HuH-7 (cell line): Measurements from ENCODE around the gene KIF26B.

Source experiments
- DNase-seq: peaks from one replicate; pipeline ENCODE4 v3.0.0; 2011; ENCODE audit warnings: low spot score

KIF26B gene

DNA sequence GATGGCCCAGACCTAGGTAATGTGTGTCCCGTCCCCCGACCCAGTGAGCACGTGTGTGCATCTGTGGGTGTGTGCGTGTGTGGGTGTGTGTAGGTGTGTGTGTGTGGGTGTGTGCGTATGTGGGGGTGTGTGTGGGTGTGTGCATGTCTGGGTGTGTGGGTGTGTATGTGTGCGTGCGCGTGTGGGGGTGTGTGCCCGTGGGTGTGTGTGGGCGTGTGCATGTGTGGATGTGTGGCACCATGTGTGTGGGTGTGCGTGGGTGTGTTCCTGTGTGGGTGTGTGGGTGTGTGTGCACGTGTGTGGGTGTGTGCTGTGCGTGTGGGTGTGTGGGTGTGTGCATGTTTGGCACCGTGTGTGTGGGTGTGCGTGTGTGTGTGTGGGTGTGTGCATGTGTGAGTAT lies 309.5 kb downstream of the KIF26B start:
- no peak for DNase-seq

- DNase-seq, result no peak
Measured at GRCh38 chr1:245465666-245466065, 310.9 kb downstream of the KIF26B start.

DNA sequence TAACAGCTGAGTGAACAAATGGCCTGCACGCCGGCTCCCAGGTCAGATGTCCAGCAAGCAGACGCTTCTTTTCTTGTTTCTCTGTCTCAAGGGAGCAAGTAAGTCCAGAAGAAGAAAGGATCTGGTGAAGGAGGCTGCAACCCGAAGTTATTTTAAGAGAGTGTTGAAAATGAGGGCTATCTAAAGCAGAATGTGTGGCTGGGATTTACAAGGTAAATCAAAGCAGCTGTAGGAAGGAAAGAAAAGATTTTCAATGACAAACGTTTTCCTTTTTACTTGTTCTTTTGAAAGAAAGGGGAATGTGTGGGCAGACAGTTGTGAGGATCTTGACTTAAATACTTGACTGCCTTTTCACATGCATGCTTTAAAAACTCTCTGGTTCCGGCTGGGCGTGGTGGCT lies 311.5 kb downstream of the KIF26B start:
- DNase-seq, result no peak

DNA sequence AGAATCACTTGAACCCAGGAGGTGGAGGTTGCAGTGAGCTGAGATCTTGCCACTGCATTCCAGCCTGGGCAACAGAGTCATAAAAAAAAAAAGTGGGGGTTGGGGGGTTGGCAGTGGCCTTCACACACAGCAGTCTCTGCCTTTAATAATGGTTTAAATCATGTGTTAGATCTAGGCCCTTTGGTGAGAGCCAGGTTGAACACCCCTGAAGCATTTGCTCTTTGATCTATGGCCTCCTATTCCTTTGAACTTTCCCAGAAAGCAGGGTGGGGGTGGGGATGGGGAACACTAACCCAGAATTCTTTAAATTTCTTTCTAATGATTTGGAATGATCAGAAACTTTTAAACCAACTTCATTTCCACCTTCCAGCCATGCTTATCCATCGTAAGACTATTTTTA lies 313.0 kb downstream of the KIF26B start:
- no peak for DNase-seq

- DNase-seq, result no peak
Measured at GRCh38 chr1:245469006-245469405, 314.2 kb downstream of the KIF26B start.

GRCh38 chr1:245469734-245470133 lies 314.9 kb downstream of the KIF26B start:
- no peak for DNase-seq

DNA sequence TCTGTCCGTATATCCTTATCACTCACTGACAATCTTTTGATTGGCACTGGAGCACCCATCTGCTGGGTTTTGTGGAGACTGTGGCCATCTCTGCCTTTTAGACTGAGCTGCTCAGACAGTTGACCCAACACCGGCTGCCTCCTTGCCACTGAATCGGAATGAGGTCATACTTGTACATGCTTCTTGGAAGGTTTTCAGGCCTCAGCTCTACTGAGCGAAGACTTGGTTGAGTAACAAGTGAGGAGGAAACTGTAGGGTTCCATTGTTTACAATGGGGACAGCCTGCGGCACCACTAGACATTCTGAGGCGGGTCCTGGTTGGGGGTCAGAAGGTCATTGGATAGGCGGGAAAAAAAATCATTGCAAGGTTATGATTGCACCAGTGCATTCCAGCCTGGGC lies 320.3 kb downstream of the KIF26B start:
- no peak for DNase-seq

DNA sequence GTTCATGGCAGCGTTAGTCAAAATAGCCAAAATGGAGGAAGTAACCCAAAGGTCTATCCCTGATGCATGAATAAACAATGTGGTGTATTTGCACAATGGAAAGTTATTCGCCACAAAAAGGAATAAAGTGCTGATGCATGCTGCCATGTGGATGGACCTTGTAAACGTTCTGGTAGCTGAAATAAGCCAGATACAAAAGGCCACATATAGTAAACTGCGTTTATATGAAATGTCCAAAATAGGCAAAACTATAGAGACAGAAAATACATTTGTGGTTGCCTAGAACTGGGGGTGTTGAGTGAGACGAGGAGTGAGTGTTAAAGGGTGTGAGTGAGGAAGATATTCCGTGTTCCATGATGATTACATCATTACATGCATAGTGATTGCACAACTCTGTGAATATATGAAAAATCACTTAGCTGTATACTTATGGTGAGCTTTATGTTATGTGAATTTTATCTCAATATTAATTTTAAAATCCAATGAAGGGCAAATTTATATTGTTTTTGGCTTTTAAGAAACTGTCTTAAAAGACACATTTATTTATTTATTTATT lies 321.3 kb downstream of the KIF26B start:
- no peak for DNase-seq

DNA sequence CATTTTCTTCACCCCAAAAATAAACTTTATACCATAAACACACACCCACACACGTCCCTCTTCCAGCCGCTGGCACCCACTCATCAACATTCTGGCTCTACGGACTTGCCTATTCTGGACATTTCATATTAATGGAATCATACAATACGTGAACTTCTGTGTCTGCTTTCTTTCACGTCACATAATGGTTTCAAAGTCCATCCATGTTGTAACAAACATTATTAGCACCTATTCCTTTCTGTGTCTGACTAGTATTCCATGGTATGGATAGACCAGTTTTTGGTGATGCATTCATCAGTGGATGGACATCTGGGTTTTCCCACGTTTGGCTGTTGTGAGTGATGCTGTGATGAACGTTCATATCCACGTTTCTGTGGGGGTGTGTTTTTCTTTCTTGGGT lies 323.2 kb downstream of the KIF26B start:
- no peak for DNase-seq

DNA sequence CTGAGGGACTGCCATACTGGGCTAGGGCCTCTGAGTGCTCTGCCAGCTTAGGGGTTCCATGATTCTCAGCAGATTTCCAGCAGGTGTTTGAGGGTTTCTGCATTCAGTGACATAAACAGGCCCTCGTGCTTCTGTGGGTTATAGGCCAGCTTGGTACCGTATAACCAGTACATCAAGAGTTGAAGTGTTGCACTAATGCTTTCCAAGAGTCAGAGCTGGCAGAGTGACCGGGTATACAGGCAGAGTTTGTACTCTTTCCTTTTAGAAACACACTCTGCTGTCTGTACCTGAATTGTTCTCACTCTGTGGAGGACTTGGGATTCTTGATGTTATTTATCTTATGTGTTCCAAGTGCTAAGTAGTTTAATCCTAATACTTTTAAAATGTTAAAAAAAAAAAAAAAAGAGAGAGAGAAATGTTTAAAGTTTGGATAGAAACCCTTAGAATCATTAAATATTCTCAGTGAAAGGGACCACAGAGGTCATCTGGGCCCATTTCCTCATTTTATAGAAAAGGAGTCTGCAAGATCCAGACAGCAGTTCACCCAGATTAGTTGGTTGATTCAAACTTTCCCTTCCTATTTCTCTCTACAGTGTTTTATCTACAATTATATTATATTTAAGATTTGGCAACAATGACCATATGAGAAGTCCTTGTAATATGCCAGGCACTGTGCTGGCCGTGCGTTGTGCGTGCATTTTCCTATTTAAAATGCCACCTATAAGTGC lies 325.8 kb downstream of the KIF26B start:
- no peak for DNase-seq

- DNase-seq, result no peak
Measured at GRCh38 chr1:245481261-245481660, 326.5 kb downstream of the KIF26B start.

DNA sequence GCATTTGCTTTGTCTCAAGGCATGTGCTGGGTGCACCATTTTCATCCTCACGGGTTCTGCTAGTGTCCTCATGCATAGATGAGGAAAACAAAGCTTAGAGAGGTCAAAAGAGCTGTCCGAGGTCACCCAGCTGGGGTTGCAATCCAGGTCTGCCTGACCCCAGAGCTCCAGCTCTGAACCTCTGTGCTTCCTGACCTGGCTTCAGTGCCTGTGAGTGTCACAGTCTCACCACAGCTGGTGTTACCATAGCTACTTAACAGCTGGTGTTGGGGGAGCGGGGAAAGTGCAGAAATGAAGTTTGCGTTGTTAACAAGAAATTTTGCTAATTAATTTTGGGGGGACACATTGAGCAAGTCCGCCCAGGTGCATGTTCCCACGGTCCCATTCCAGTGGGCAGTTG lies 328.5 kb downstream of the KIF26B start:
- no peak for DNase-seq

- no peak for DNase-seq
Measured at GRCh38 chr1:245484176-245484575, 329.4 kb downstream of the KIF26B start.

DNA sequence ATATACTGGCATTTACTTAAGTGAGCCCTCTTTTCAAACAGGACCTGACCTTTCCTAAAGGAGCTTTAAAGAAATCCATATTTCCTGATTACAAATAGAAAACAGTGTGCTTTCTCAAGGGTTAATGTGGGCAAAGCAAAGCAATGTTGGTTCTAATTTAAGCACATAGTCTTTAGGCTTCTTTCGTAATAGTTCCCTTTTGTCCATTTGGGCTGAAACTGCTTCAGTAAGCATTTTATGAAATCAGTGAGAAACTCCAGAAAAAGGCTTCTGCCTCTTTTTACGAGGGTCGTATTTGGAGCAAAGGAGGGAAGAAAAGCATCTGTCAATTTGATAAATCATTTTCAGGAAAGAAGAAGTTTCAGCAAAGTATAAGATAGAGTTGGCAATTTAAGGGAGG lies 331.2 kb downstream of the KIF26B start:
- no peak for DNase-seq

GRCh38 chr1:245486775-245487470 lies 332.1 kb downstream of the KIF26B start:
- no peak for DNase-seq

- DNase-seq, result no peak
Measured at GRCh38 chr1:245488346-245489129, 333.8 kb downstream of the KIF26B start.

- DNase-seq, result no peak
Measured at GRCh38 chr1:245489838-245490237, 335.1 kb downstream of the KIF26B start.

DNA sequence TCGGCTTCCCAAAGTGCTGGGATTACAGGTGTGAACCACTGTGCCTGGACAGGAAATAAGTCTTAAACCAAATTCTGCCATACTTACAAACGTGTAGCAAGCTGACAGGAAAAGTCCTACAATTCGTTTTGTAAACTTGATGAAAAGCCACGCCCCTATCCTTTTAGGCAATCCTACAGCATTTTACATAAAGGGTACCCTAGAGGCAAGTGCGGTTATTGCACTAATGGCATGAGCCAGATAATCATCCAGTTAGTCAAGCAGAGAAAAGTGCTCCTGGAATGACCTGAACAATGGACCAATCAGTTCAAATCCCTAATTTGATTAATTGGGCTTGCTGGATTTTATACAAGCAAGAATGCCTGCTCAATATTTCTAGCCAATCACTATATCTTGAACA lies 338.2 kb downstream of the KIF26B start:
- no peak for DNase-seq

- DNase-seq, result no peak
Measured at GRCh38 chr1:245495681-245496080, 340.9 kb downstream of the KIF26B start.

DNA sequence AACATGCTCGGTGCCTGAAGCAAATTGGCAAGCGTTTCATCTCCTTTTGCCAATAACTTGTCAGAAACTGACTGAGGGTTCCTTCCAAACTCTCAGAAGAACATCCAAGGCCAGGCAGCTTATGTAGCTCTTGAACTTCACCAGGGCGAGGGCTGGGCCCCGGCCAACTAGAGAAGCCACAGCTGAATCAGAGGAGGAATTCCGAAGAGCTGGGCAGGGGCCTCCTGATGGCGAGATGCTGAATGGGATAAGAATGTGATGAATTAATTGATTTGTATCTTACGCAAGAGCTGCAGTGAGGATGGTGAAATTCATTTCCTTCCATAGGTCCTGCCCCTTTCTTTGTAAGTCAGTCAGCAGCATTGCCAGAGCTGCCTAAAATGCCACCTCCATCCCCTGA lies 345.8 kb downstream of the KIF26B start:
- no peak for DNase-seq

- DNase-seq, result no peak
Measured at GRCh38 chr1:245501633-245502032, 346.8 kb downstream of the KIF26B start.

GRCh38 chr1:245503548-245503947 lies 348.8 kb downstream of the KIF26B start:
- no peak for DNase-seq

DNA sequence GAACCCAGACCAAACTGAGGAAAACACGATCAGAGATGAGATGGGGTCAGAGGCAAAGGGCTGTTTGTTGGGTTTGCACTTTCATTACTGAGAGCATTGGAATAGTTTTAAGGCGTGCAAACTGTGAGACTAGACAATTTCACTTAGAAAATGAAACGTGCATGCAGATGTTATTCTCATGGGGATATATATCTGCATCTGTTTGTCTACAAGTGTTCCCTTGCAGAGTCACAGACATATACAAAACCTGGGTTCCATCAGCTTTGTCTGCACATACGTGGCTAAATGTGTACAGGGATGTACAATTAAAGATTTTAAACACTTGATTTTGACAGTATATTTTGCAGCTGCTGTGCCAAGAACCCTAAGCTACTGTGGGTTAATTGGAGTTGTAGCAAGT lies 355.4 kb downstream of the KIF26B start:
- no peak for DNase-seq
